Mesenchymal stem cell (in vitro differentiated cells and primary cell): Measurements from ENCODE around the gene LMX1B.

Experiments used
- DNase-seq: peaks from one replicate; pipeline ENCODE4 v3.0.0-alpha.2; 2013
- H2AFZ ChIP-seq: one replicate; pipeline ENCODE4 v1.6.1; 2013; ENCODE audit warnings: low read depth, mild to moderate bottlenecking, control low read depth, inconsistent platforms, low read length, moderate library complexity
- H2AK5ac ChIP-seq: 2 replicates; pipeline ENCODE4 v1.6.1; 2013; ENCODE audit warnings: low read length, moderate library complexity, mild to moderate bottlenecking, inconsistent platforms; ENCODE audit not compliant: severe bottlenecking
- H2BK120ac ChIP-seq: one replicate; pipeline ENCODE4 v1.6.1; 2013; ENCODE audit warnings: low read depth, mild to moderate bottlenecking, inconsistent platforms, low read length, moderate library complexity
- H2BK12ac ChIP-seq, 2 experiments: one replicate each; pipeline ENCODE4 v1.6.1; 2013; ENCODE audit warnings: inconsistent platforms in 2 of 2, low read length in 2 of 2, mild to moderate bottlenecking in 2 of 2, moderate library complexity in 2 of 2, control low read depth in 1 of 2
- H2BK15ac ChIP-seq: one replicate; pipeline ENCODE4 v1.6.1; 2013; ENCODE audit warnings: mild to moderate bottlenecking, low read depth, inconsistent platforms; ENCODE audit not compliant: poor library complexity, severe bottlenecking
- H2BK5ac ChIP-seq: 2 replicates; pipeline ENCODE4 v1.6.1; 2013; ENCODE audit warnings: low read depth, mild to moderate bottlenecking, low read length, control low read depth, inconsistent platforms; ENCODE audit not compliant: poor library complexity, severe bottlenecking
- H3K14ac ChIP-seq, 2 experiments: one replicate each; pipeline ENCODE4 v1.6.1; 2013; ENCODE audit warnings: inconsistent platforms in 2 of 2, low read length in 2 of 2, control low read depth in 1 of 2, mild to moderate bottlenecking in 1 of 2, moderate library complexity in 1 of 2
- H3K18ac ChIP-seq, 2 experiments: one replicate each; pipeline ENCODE4 v1.6.1; 2013; ENCODE audit warnings: inconsistent platforms in 2 of 2, low read length in 2 of 2, control low read depth in 1 of 2, low read depth in 1 of 2, mild to moderate bottlenecking in 1 of 2
- H3K23ac ChIP-seq, 2 experiments: one replicate each; pipeline ENCODE4 v1.6.1; 2013; ENCODE audit warnings: inconsistent platforms in 2 of 2, low read length in 2 of 2, mild to moderate bottlenecking in 2 of 2, moderate library complexity in 2 of 2, control low read depth in 1 of 2
- H3K27ac ChIP-seq: 2 replicates; pipeline ENCODE4 v1.5.1; 2013; ENCODE audit warnings: mild to moderate bottlenecking, moderate library complexity, low read length, control low read depth, inconsistent platforms; ENCODE audit not compliant: poor library complexity, severe bottlenecking
- H3K27me3 ChIP-seq, 2 experiments: 2 replicates each; pipeline versions ENCODE4 v1.6.1 to v1.7.0; 2013; ENCODE audit warnings: low read length in 2 of 2, mild to moderate bottlenecking in 2 of 2, moderate library complexity in 2 of 2, control low read depth in 1 of 2, inconsistent platforms in 1 of 2; ENCODE audit not compliant: control insufficient read depth in 1 of 2, insufficient read depth in 1 of 2
- H3K36me3 ChIP-seq, 2 experiments: 2 replicates each; pipeline versions ENCODE4 v1.6.1 to v1.7.0; 2013; ENCODE audit warnings: low read length in 2 of 2, control low read depth in 1 of 2, inconsistent platforms in 1 of 2, low read depth in 1 of 2, mild to moderate bottlenecking in 1 of 2; ENCODE audit not compliant: insufficient read depth in 2 of 2, control insufficient read depth in 1 of 2
- H3K4ac ChIP-seq, 2 experiments: one replicate each; pipeline ENCODE4 v1.6.1; 2013; ENCODE audit warnings: inconsistent platforms in 2 of 2, low read length in 2 of 2, mild to moderate bottlenecking in 2 of 2, moderate library complexity in 2 of 2, control low read depth in 1 of 2, low read depth in 1 of 2
- H3K4me1 ChIP-seq: 2 replicates; pipeline ENCODE4 v1.6.1; 2013; ENCODE audit warnings: low read depth, low read length, control low read depth; ENCODE audit not compliant: control insufficient read depth, insufficient read depth
- H3K4me2 ChIP-seq: 2 replicates; pipeline ENCODE4 v1.6.1; 2013; ENCODE audit warnings: low read length, mild to moderate bottlenecking, inconsistent platforms; ENCODE audit not compliant: poor library complexity, severe bottlenecking
- H3K4me3 ChIP-seq, 2 experiments: 2 replicates each; pipeline versions ENCODE4 v1.5.1 to v1.7.0; 2013; ENCODE audit warnings: low read length in 2 of 2, mild to moderate bottlenecking in 2 of 2, control low read depth in 1 of 2, low read depth in 1 of 2; ENCODE audit not compliant: insufficient read depth in 1 of 2
- H3K79me1 ChIP-seq: replicated peaks from 2 replicates; pipeline ENCODE4 v1.6.1; 2013; ENCODE audit warnings: mild to moderate bottlenecking, control low read depth, low read length, inconsistent platforms; ENCODE audit not compliant: poor library complexity, severe bottlenecking
- H3K9ac ChIP-seq: 2 replicates; pipeline ENCODE4 v1.7.0; 2013; ENCODE audit warnings: mild to moderate bottlenecking, low read length, moderate library complexity
- H3K9me3 ChIP-seq: 2 replicates; pipeline ENCODE4 v1.7.0; 2013; ENCODE audit warnings: mild to moderate bottlenecking, low read length; ENCODE audit not compliant: control insufficient read depth
- H4K8ac ChIP-seq: one replicate; pipeline ENCODE4 v1.6.1; 2013; ENCODE audit warnings: inconsistent platforms, mild to moderate bottlenecking, low read length, moderate library complexity
- H4K91ac ChIP-seq: one replicate; pipeline ENCODE4 v1.6.1; 2013; ENCODE audit warnings: mild to moderate bottlenecking, low read length, inconsistent platforms
- WGBS: methylation state at CpG from one replicate; pipeline ENCODE4 v1.1.7; 2013; ENCODE audit warnings: mixed read lengths; 5-methylcytosine and 5-hydroxymethylcytosine counted together

The LMX1B gene

DNA sequence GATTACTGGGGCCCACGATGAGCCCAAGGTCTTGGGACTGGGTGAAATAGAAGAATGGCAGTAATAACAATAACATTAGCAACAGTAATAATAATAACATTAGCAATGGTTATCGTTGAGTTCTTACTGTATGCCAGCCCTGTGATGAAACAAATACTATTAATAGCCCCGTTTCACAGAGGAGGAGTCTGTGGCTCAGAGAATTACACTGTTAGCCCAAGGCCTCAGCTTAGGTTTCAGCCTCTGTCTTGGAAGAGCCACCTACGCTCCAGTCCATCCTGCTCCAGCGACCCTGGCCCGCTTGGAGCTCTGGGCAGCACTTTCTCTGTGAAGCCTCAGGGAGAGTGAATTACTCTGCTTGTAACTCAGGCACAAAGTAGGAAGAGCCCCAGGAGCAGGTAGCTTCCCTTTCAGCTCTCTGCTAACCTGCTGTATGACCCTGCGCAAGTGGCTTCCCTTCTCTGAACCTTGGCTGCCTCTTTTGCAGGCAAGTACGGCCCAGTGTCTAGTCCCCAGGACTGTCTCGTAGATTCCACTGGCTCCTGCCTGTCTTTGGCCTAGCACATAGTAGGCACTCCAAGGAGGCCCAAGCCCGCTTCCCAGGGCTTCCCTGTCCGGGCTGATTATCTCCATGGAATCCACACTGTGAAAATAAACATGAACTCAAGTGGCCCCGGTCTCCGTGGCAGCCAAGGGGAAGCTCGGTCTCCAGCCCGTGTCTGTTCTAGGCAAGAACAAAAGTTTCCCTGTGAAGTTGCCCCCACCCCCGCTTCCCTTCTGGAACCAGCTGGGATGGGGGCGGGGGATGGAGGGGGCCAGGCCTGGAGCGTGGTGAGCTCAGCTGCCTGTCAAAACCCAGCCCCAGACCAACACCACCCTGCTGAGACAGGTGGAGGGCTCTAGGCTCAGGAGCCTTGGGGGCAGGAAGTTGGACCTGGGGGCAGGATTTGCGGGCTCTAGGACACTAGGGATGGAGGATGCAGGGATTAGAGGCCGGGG is 26.2 kb upstream of the LMX1B start:
- H3K36me3 ChIP-seq, result no peaks in the 10 kb centered on the region
- H3K18ac ChIP-seq, result no peak overlapping the region
- H3K4ac ChIP-seq, result no peak overlapping the region
- H3K9me3 ChIP-seq, result no peaks in the 10 kb centered on the region
- no peak overlapping the region for H3K14ac ChIP-seq
- no peak overlapping the region for H2BK5ac ChIP-seq
- no peak overlapping the region for H2BK120ac ChIP-seq
- H2AFZ ChIP-seq, result no peak overlapping the region
- 56% methylated on average over 14 of the region's 20 CpGs for WGBS
- H2BK12ac ChIP-seq, result no peak overlapping the region
- H2AK5ac ChIP-seq, result no peak overlapping the region
- no peak overlapping the region for H3K9ac ChIP-seq
- H4K8ac ChIP-seq, result no peak overlapping the region
- no peak overlapping the region for H3K4me3 ChIP-seq
- no peaks in the 10 kb centered on the region for H3K79me1 ChIP-seq
- H3K4me2 ChIP-seq, result no peak overlapping the region
- no peak overlapping the region for H3K27ac ChIP-seq
- no peak overlapping the region for H4K91ac ChIP-seq
- H2BK15ac ChIP-seq, result no peak overlapping the region
- DNase-seq, result peak; percentile 64
- no peaks in the 10 kb centered on the region for H3K4me1 ChIP-seq
- peaks cover 48 to 84% of the 10 kb centered on the region in 2 experiments for H3K27me3 ChIP-seq
- H3K23ac ChIP-seq, result no peak overlapping the region

DNA sequence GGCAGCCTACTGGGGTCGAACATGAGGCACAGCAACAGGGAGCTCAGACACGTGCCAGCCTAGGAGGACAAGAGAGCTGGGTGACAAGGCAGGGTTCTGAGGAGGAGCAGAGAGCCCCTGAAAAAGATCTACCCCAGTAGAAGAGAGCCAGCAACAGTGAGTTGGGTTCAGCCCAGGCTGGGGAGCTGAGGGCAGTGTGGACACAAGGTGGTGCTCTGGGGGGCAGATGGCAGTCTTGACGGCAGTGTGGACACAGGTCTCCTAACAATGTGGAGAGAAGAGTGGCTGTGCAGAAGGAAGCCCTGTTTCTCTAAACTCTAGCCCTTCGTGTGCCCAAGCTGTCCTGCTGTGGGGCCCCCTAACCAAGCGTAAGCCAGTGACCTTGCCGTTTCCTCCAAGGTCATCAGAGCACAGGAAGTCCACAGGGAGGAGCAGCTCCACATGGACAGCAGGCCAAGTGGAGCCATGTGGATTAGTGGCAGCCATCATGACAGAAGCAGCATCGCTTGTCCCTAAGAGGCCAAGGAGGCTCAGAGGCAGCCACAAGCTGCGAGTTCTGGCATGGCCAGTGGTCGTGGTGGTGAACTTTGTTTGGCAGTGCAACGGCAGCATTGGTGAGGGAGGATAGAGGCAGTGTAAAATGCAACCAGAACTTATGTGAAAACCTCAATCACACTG is 25.1 kb upstream of the LMX1B start:
- Histone ChIP-seq H3K4ac (no peak overlapping the region), H3K9me3 (no peaks in the 10 kb centered on the region), H2BK15ac (no peak overlapping the region), H3K79me1 (no peaks in the 10 kb centered on the region), H3K4me3 (no peak overlapping the region), H3K4me2 (no peak overlapping the region), H4K91ac (no peak overlapping the region), H4K8ac (no peak overlapping the region), H2AK5ac (no peak overlapping the region), H2AFZ (peak overlapping the region; percentile 31), H3K27me3 (peaks cover 41 to 77% of the 10 kb centered on the region in 2 experiments), H3K4me1 (no peaks in the 10 kb centered on the region), H2BK120ac (no peak overlapping the region), H2BK12ac (no peak overlapping the region), H3K14ac (no peak overlapping the region), H3K27ac (no peak overlapping the region), H3K18ac (peak overlapping the region in 1 of 2 experiments; percentile 41), H3K23ac (no peak overlapping the region), H2BK5ac (no peak overlapping the region), H3K9ac (no peak overlapping the region), H3K36me3 (no peaks in the 10 kb centered on the region)
- 79% methylated on average over 10 of the region's 10 CpGs for WGBS
- DNase-seq, result no peak

DNA sequence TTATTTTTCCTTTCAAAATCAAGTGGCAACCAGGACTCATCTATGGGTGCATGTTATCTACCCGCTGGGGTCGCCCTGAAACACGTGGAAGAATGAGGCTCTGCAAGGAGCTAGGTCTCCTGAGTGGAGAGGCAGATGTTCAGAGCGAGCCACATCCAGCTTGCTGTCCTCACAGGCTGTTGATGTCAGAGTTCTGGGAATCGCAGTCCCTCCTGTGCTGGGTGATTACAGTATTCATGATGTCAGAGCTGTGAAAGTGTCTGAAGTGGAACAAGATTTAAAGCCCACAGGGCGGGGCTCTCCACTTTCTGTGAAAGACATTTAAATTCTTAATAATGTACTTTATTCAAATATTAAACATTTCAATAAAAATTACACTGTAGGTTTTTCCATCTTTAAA is 24.4 kb upstream of the LMX1B start:
- no peak overlapping the region for H2AK5ac ChIP-seq
- no peak overlapping the region for H2BK15ac ChIP-seq
- H3K79me1 ChIP-seq, result no peaks in the 10 kb centered on the region
- no peak overlapping the region for H2AFZ ChIP-seq
- no peak overlapping the region for H3K9ac ChIP-seq
- H4K91ac ChIP-seq, result no peak overlapping the region
- H3K4ac ChIP-seq, result no peak overlapping the region
- H3K36me3 ChIP-seq, result no peaks in the 10 kb centered on the region
- H3K23ac ChIP-seq, result no peak overlapping the region
- no peak for DNase-seq
- no peaks in the 10 kb centered on the region for H3K4me1 ChIP-seq
- no peak overlapping the region for H2BK12ac ChIP-seq
- no peak overlapping the region for H3K4me3 ChIP-seq
- H2BK5ac ChIP-seq, result no peak overlapping the region
- H4K8ac ChIP-seq, result no peak overlapping the region
- 76% methylated on average over 5 of the region's 6 CpGs for WGBS
- H3K27me3 ChIP-seq, result peaks cover 38 to 77% of the 10 kb centered on the region in 2 experiments
- H3K9me3 ChIP-seq, result no peaks in the 10 kb centered on the region
- no peak overlapping the region for H2BK120ac ChIP-seq
- no peak overlapping the region for H3K4me2 ChIP-seq
- H3K18ac ChIP-seq, result no peak overlapping the region
- no peak overlapping the region for H3K14ac ChIP-seq
- no peak overlapping the region for H3K27ac ChIP-seq

DNA sequence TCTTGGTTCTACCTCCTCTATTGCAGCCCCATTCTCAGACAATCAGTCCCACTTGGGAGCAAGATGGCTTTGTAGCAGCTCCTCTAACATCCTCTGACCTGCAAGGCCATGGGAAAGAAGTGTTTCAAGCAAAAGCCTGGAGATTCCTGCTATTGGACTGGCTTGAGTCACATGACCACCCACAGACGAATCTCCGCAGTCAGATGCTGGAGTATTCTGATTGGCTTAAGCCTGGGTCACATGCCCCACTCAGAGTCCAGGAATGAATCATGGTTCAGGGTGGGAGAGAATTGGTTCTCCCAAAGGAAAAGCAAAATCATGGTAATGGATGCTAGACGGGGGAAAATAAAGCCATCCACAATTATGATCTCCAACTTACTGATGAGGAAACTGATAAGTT is 22.6 kb upstream of the LMX1B start:
- peak; percentile 16 for DNase-seq
- no peak overlapping the region for H2BK5ac ChIP-seq

More for the DNA sequence above, 22.6 kb upstream of the LMX1B start:
- Histone ChIP-seq H3K27ac (no peak overlapping the region), H3K4ac (no peak overlapping the region), H3K27me3 (peaks cover 38 to 70% of the 10 kb centered on the region in 2 experiments), H3K14ac (no peak overlapping the region), H3K9ac (no peak overlapping the region), H2BK15ac (no peak overlapping the region), H2BK12ac (no peak overlapping the region), H4K91ac (no peak overlapping the region), H3K18ac (no peak overlapping the region), H3K4me2 (no peak overlapping the region), H3K4me1 (no peaks in the 10 kb centered on the region), H3K4me3 (no peak overlapping the region), H3K79me1 (no peaks in the 10 kb centered on the region), H2BK120ac (no peak overlapping the region), H2AK5ac (no peak overlapping the region), H2AFZ (no peak overlapping the region), H3K9me3 (no peaks in the 10 kb centered on the region), H3K23ac (no peak overlapping the region), H3K36me3 (no peaks in the 10 kb centered on the region), H4K8ac (no peak overlapping the region)
- WGBS, result 83% methylated on average over 3 of the region's 3 CpGs
